ENCODE measurements around the gene SKP1.
A peak's percentile ranks its signal among the peaks of the same experiment; 100 is the strongest.

SKP1 gene

DNA sequence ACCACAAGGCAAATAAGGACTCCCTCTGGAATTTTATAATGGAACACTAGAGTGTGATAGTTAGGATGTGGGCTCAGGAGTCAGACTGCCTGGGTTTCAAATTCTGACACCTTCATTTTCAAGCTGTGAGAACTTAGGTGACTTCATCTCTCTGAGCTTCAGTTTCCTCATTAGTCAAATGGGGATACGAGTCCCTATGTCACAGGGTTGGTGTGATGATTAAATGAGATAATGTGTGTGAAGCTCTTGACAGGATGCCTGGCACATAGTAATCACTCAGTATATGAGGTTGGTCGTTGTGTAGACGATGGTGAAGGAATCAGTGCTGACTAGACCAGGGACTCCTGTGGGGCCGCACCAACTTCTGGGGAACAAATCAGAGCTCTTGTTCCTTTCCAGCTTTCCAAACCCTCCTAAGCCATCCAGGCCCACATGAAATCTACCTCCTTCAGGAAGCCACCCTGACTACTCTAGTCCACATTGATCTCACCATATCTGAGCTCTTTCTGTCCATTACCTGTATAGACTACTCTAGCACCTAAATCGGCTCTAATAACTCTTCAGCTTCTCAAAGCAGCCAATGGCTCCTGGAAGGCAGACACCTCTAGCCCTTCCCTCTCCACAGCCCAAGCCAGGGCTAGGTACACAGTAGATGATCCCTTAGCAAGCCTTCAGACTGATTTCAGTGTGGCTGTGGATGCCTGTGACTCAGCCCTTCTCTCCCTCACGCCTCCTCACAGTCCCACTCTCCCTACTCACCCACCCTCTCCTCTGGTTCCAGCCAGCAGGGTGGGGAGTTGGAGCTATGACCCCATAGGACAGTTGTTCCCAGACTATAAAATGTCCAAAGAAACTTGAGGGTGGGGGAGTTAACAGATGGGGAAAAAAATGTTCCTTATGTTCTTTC is 64.8 kb downstream of the SKP1 start:
- DNase-seq, result no peak

DNA sequence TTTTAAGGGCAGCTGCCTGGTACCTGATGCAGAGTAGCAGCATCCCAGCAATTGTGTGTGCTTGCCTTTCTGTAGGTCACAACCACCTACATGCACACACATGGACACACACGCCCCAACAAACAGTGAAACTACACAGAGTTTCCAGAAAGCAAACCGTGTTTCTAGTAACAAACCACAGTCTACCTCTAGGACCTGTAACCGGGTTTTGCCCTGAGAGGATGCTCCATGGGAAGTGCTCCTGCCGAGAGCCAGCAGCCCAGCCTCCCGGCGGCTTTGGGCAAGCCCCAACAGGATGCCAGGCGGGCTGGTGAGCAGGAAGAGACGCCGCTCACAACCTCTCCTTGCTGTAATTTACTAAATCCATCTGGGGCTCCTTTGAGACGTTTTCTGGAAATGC is 66.4 kb downstream of the SKP1 start:
- no peak for DNase-seq

DNA sequence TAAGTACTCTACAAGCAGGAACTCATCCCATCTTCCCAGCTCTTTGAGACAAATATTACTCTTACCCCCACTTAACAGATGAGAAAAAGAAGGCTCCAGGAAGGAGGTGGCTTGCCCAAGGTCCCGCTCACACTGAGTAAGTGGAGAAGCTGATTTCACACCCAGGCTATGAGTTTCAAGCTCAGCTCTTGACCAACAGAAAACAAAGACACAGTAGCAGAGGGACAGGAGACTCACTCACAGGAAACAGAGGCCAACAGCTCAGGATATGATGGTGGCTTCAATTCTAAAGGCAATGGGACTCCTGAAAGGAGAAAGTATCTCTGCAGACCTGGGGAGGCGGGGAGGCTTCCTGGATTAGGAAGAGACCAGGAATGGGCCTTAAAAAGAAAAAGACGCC is 69.0 kb downstream of the SKP1 start:
- no peak for DNase-seq

GRCh38 chr5:134106991-134107701 is 69.6 kb downstream of the SKP1 start:
- DNase-seq, result no peak

- no peak for DNase-seq
Measured at GRCh38 chr5:134103998-134104654, 72.6 kb downstream of the SKP1 start.

DNA sequence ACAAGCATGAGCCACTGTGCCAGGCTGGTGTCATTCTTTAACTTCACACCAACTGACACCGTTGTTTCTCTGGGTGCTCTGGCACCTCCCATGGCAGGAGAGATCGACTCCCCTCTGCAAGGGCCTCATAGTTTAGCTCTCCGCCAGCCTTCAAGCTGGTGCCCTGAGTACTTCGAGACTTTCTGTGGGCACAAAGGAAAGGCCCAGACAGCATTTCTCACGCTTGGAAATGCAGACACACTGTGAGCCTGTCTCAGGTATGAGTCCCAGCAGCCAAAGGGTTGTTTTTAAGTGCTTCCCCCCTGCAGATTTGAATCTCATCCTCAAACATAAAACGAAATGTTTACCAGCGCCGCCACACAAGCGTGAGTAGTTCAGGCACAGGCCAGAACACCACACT is 73.4 kb downstream of the SKP1 start:
- no peak for DNase-seq

- DNase-seq, result peak; percentile 59
Measured at GRCh38 chr5:134101686-134102439, 74.9 kb downstream of the SKP1 start.

DNA sequence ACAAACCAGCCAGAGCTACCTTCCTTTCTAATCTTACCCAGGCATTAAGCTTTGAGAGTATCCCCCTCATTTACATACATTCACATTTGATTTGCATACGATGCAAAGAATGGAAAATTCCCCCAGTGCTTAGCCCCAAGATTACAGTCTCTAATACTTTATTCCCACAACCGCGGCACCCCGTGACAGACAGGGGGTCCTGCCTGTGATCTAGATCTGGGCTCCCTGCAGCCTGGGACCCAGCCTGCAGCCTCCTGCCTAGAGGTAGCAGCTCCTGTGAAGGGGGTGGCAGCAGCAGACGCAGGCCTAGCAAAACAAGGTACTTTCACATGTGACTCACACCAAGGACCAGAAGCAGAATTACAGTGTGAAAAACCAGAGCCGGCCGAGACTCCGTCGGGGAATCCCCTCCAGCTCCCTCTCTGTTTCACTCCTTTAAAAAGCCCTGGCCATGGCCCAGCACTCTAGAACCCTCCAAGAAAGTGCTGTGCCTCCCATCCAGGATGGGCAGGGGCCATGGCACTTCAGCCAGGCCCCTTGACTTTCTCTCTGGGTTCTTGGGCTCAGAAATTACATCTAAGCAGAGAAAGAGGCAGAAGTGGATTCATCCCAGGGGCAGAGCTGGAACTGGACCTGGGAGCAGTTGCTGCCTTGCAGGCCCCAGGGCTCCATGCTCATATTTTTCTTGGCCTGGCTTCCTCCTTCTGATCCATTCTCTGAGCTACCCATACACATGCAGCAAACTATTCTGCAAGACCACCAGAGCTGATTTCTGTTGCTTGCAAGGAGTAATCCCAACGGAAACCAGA is 76.3 kb downstream of the SKP1 start:
- DNase-seq, result peak; percentile 31

DNA sequence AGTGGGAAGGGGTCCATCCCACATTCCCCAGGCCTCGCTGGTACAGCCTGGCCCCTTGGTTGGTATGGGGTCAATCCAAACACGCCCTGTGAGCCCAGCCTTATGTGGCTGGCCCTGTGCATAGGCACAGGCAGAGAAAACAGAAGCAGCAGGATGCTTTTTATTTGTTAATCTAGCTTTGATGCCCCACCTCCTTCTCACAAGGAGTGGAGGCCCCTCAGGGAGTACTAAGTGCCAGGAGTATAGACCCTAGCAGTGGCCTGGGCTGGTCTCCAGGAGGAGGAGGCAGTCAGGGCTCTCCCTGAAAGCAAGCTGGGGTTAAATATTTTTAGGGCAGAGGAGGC is 76.8 kb downstream of the SKP1 start:
- DNase-seq, result peak; percentile 11

DNA sequence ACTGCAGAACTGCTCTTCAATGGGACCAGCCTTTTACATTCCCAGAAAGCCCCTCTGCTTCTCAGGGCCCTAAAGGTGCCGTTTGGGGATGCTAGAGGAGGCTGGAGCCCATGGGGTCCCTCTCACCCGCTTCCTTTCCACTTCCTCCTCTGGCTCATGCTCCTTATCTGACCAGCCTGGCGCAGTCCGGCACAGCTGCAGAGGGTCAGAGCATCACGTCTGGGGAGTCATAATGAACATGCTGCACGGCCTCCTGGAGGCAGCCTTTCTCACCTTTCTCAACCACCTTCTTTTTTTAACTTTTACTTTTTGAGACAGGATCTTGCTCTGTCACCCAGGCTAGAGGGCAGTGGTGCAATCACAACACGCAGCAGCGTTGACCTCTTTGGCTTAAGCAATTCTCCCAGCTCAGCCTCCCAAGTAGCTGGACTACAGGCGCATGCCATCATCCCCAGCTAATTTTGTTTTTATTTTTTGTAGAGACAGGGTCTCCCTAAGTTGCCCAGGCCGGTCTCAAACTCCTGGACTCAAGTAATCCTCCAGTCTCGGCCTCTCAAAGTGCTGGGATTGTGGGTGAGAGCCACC is 77.4 kb downstream of the SKP1 start:
- peak; percentile 19 for DNase-seq
